IMR-90 (cell line): ENCODE measurements around the gene PDIA3. TPM values are rescaled to one million over a fixed set of nuclear protein-coding genes. Genes with fewer than 3 reads are reported as not detected.

Experiments
- ATAC-seq: fragments of 200-7000 bp; cut with Tn5 transposase; 2 replicates; pipeline ENCODE4 v1.9.1; 2020; ENCODE audit warnings: low read depth, mild to moderate bottlenecking, moderate library complexity
- BruUV-seq: library from RNA; stranded (reverse); fragments of 400-500 nt; replicated peaks from 2 replicates; lab custom pipeline; 2021; lab: Mats Ljungman, UMichigan
- CTCF ChIA-PET: fragments of 300-600 bp; formaldehyde crosslinking; extraction: SDS; loops from one replicate; lab custom pipeline; 2021; ENCODE audit warnings: antibody characterized with exemption; lab: Yijun Ruan, JAX
- POLR2A ChIA-PET: fragments of 300-600 bp; sonication (Branson Sonifier 250); formaldehyde crosslinking; loops from one replicate; lab custom pipeline; 2022; ENCODE audit warnings: antibody characterized with exemption; ENCODE audit not compliant: unreplicated experiment; lab: Charles Lee
- DNase-seq: peaks from one replicate; pipeline ENCODE4 v3.0.0; 2013
- H2AFZ ChIP-seq: replicated peaks from 2 replicates; pipeline ENCODE3; 2013; ENCODE audit warnings: low read length, mild to moderate bottlenecking; ENCODE audit not compliant: poor library complexity
- H2AK5ac ChIP-seq: 2 replicates; pipeline ENCODE4 v1.6.1; 2013; ENCODE audit warnings: low read depth, low read length, inconsistent platforms
- H2AK9ac ChIP-seq: replicated peaks from 2 replicates; pipeline ENCODE3; 2013; ENCODE audit warnings: mild to moderate bottlenecking, low read depth, low read length, moderate library complexity; ENCODE audit not compliant: poor library complexity
- H2BK120ac ChIP-seq: 2 replicates; pipeline ENCODE4 v1.6.1; 2013; ENCODE audit warnings: low read depth, low read length, inconsistent platforms
- H2BK15ac ChIP-seq: 3 replicates; pipeline ENCODE4 v1.6.1; 2013; ENCODE audit warnings: low read depth, low read length, inconsistent platforms
- H2BK20ac ChIP-seq: 2 replicates; pipeline ENCODE4 v1.6.1; 2013; ENCODE audit warnings: low read depth, mild to moderate bottlenecking, inconsistent platforms, low read length, moderate library complexity
- H2BK5ac ChIP-seq: 2 replicates; pipeline ENCODE4 v1.6.1; 2013; ENCODE audit warnings: mild to moderate bottlenecking, low read depth, low read length, inconsistent platforms; ENCODE audit not compliant: poor library complexity, severe bottlenecking
- H3K14ac ChIP-seq: replicated peaks from 2 replicates; pipeline ENCODE4 v1.6.1; 2013; ENCODE audit warnings: low read depth, low read length, inconsistent platforms
- H3K18ac ChIP-seq: 2 replicates; pipeline ENCODE4 v1.6.1; 2013; ENCODE audit warnings: low read depth, low read length, control low read depth
- H3K23ac ChIP-seq: 2 replicates; pipeline ENCODE4 v1.6.1; 2013; ENCODE audit warnings: low read depth, low read length, inconsistent platforms
- H3K27ac ChIP-seq: 2 replicates; pipeline ENCODE4 v1.5.1; 2013; ENCODE audit warnings: mild to moderate bottlenecking, control low read depth, low read length; ENCODE audit not compliant: insufficient read depth
- H3K27me3 ChIP-seq: 2 replicates; pipeline ENCODE4 v1.6.1; 2013; ENCODE audit warnings: low read length; ENCODE audit not compliant: control insufficient read depth, insufficient read depth
- H3K36me3 ChIP-seq: 2 replicates; pipeline ENCODE4 v1.6.1; 2013; ENCODE audit warnings: low read length, mixed read lengths; ENCODE audit not compliant: control insufficient read depth, insufficient read depth
- H3K4ac ChIP-seq: 2 replicates; pipeline ENCODE4 v1.6.1; 2013; ENCODE audit warnings: low read depth, low read length, inconsistent platforms
- H3K4me1 ChIP-seq: 2 replicates; pipeline ENCODE4 v1.6.1; 2013; ENCODE audit warnings: low read length, mixed read lengths; ENCODE audit not compliant: control insufficient read depth, insufficient read depth
- H3K4me2 ChIP-seq: 2 replicates; pipeline ENCODE4 v1.6.1; 2013; ENCODE audit warnings: low read depth, mild to moderate bottlenecking, control low read depth, low read length, moderate library complexity
- H3K4me3 ChIP-seq: 2 replicates; pipeline ENCODE4 v1.5.1; 2013; ENCODE audit warnings: low read depth, mild to moderate bottlenecking, control low read depth, low read length, moderate library complexity; ENCODE audit not compliant: insufficient read depth
- H3K56ac ChIP-seq: 2 replicates; pipeline ENCODE4 v1.6.1; 2013; ENCODE audit warnings: low read length, inconsistent platforms; ENCODE audit not compliant: insufficient read depth; ENCODE audit errors: extremely low read depth
- H3K79me1 ChIP-seq, 2 experiments: 2 replicates each; pipeline ENCODE4 v1.6.1; 2013; ENCODE audit warnings: low read length in 2 of 2, inconsistent platforms in 1 of 2, low read depth in 1 of 2
- H3K9ac ChIP-seq: 2 replicates; pipeline ENCODE4 v1.6.1; 2013; ENCODE audit warnings: low read depth, low read length, control low read depth
- H3K9me1 ChIP-seq: 2 replicates; pipeline ENCODE4 v1.6.1; 2013; ENCODE audit warnings: low read length, inconsistent platforms; ENCODE audit not compliant: insufficient read depth
- H3K9me3 ChIP-seq: 2 replicates; pipeline ENCODE4 v1.6.1; 2013; ENCODE audit warnings: low read length; ENCODE audit not compliant: control insufficient read depth, insufficient read depth
- H4K20me1 ChIP-seq: 2 replicates; pipeline ENCODE4 v1.6.1; 2013; ENCODE audit warnings: low read length, inconsistent platforms; ENCODE audit not compliant: insufficient read depth
- H4K5ac ChIP-seq: 2 replicates; pipeline ENCODE4 v1.6.1; 2013; ENCODE audit warnings: mild to moderate bottlenecking, low read depth, low read length, control low read depth
- H4K8ac ChIP-seq, 2 experiments: 2 replicates each; pipeline ENCODE4 v1.6.1; 2013; ENCODE audit warnings: low read depth in 2 of 2, low read length in 2 of 2, control low read depth in 1 of 2, inconsistent platforms in 1 of 2
- H4K91ac ChIP-seq: 2 replicates; pipeline ENCODE4 v1.6.1; 2013; ENCODE audit warnings: low read depth, low read length, inconsistent platforms; ENCODE audit not compliant: insufficient read depth
- BHLHE40 ChIP-seq: fragments of 150-350 bp; IDR thresholded peaks from 2 replicates; pipeline ENCODE4 v1.6.1; 2016; ENCODE audit warnings: mild to moderate bottlenecking, low read depth, low read length
- CEBPB ChIP-seq: IDR thresholded peaks from 2 replicates; pipeline ENCODE4 v1.6.1; 2012; ENCODE audit warnings: low read depth, low read length, improper control_type of control experiment
- CHD1 ChIP-seq: IDR thresholded peaks from 2 replicates; pipeline ENCODE4 v1.6.1; 2012; ENCODE audit warnings: low read depth, low read length, improper control_type of control experiment
- CTCF ChIP-seq: conservative IDR thresholded peaks from 2 replicates; pipeline ENCODE4 v1.5.1; 2012; ENCODE audit warnings: mild to moderate bottlenecking, low read depth, low read length, improper control_type of control experiment
- ELK1 ChIP-seq: fragments of 150-350 bp; IDR thresholded peaks from 2 replicates; pipeline ENCODE4 v1.6.1; 2016; ENCODE audit warnings: low read depth, mild to moderate bottlenecking, low read length, moderate library complexity, borderline replicate concordance
- FOS ChIP-seq: fragments of 150-350 bp; IDR thresholded peaks from 2 replicates; pipeline ENCODE4 v1.6.1; 2016; ENCODE audit warnings: low read depth, low read length
- MAFK ChIP-seq: IDR thresholded peaks from 2 replicates; pipeline ENCODE4 v1.6.1; 2012; ENCODE audit warnings: low read depth, low read length, improper control_type of control experiment
- MAZ ChIP-seq: IDR thresholded peaks from 2 replicates; pipeline ENCODE4 v1.6.1; 2012; ENCODE audit warnings: low read depth, mild to moderate bottlenecking, low read length, improper control_type of control experiment, moderate library complexity, borderline replicate concordance
- MXI1 ChIP-seq: IDR thresholded peaks from 2 replicates; pipeline ENCODE4 v1.6.1; 2012; ENCODE audit warnings: low read depth, mild to moderate bottlenecking, low read length, moderate library complexity, borderline replicate concordance
- NFE2L2 ChIP-seq: fragments of 150-350 bp; IDR thresholded peaks from 2 replicates; pipeline ENCODE4 v1.6.1; 2016; ENCODE audit warnings: low read depth, mild to moderate bottlenecking, low read length
- POLR2A ChIP-seq: IDR thresholded peaks from 2 replicates; pipeline ENCODE4 v1.6.1; 2012; ENCODE audit warnings: mild to moderate bottlenecking, low read depth, low read length
- RAD21 ChIP-seq: IDR thresholded peaks from 2 replicates; pipeline ENCODE4 v1.6.1; 2012; ENCODE audit warnings: low read length, improper control_type of control experiment
- RCOR1 ChIP-seq: IDR thresholded peaks from 2 replicates; pipeline ENCODE4 v1.6.1; 2012; ENCODE audit warnings: mild to moderate bottlenecking, low read length, improper control_type of control experiment; ENCODE audit not compliant: insufficient replicate concordance
- RFX5 ChIP-seq: IDR thresholded peaks from 2 replicates; pipeline ENCODE4 v1.8.0; 2012; ENCODE audit warnings: low read depth, mild to moderate bottlenecking, low read length, moderate library complexity
- SMC3 ChIP-seq: fragments of 150-350 bp; IDR thresholded peaks from 2 replicates; pipeline ENCODE4 v1.6.1; 2016; ENCODE audit warnings: low read depth, mild to moderate bottlenecking, antibody characterized with exemption, low read length, moderate library complexity
- USF2 ChIP-seq: fragments of 150-350 bp; IDR thresholded peaks from 2 replicates; pipeline ENCODE4 v1.6.1; 2017; ENCODE audit warnings: mild to moderate bottlenecking, antibody characterized with exemption, low read length, low read depth
- WGBS, 2 experiments: methylation state at CpG; one replicate each; pipeline versions ENCODE4 v1.1.5 to v1.1.7; 2013; ENCODE audit warnings: missing lambda C conversion rate in 2 of 2; ENCODE audit not compliant: insufficient read length in 1 of 2; ENCODE audit errors: extremely low coverage in 2 of 2; 5-methylcytosine and 5-hydroxymethylcytosine counted together
- dilution Hi-C: fragments of 300-500 bp; cut with HindIII; formaldehyde crosslinking; loops from one replicate; pipeline ENCODE4 v1.14.3; 2018; ENCODE audit warnings: low sequenced_read_pairs; ENCODE audit not compliant: unreplicated experiment
- in situ Hi-C: fragments of 300-500 bp; cut with MboI; formaldehyde crosslinking; loops from 3 replicates; pipeline ENCODE4 v1.14.3; 2019; ENCODE audit warnings: low sequenced_read_pairs, inconsistent platforms, mixed read lengths
- intact Hi-C: fragments of 100-400 bp; cut with micrococcal nuclease; formaldehyde crosslinking; loops from 2 replicates; pipeline ENCODE4 v1.10.0; 2022
- polyA plus RNA-seq, 3 experiments: library from polyadenylated mRNA; depleted of rRNA; stranded (reverse); fragments of >200 nt; gene quantifications; 2 replicates each; pipeline ENCODE4 v1.2.3, GENCODE V29; 2012; ENCODE audit warnings: low replicate concordance in 1 of 3
- total RNA-seq: library from RNA; depleted of rRNA; stranded (reverse); fragments of >200 nt; gene quantifications from 2 replicates; pipeline ENCODE4 v1.2.3, GENCODE V29; 2012

The PDIA3 gene
- total and polyA plus RNA-seq, 2 of the 4 experiments (the other 2 are of a cell fraction) = 103 to 396 TPM

- Histone ChIP-seq H3K9me3 (no peaks in the 10 kb centered on the region), H2AK5ac (no peak overlapping the region), H4K5ac (no peak overlapping the region), H4K20me1 (no peaks in the 10 kb centered on the region; the same call in none of the 2 replicates), H2AFZ (no peak overlapping the region), H4K8ac (no peak overlapping the region), H3K9ac (no peak overlapping the region), H3K4ac (no peak overlapping the region), H3K27ac (no peak overlapping the region), H2BK120ac (no peak overlapping the region), H3K4me3 (no peak overlapping the region), H3K4me1 (0 out of 2 replicates have a peak, but pooled peaks cover 3% of the 10 kb centered on the region), H3K79me1 (peaks cover 10 to 16% of the 10 kb centered on the region in 2 experiments; a peak in 3 of 4 replicates), H3K9me1 (0 out of 2 replicates have a peak, but pooled peaks cover 4% of the 10 kb centered on the region), H2BK15ac (no peak overlapping the region), H2BK20ac (no peak overlapping the region), H3K36me3 (peaks cover 31% of the 10 kb centered on the region), H2BK5ac (no peak overlapping the region), H3K27me3 (no peaks in the 10 kb centered on the region), H3K18ac (no peak overlapping the region), H3K56ac (no peak overlapping the region), H4K91ac (no peak overlapping the region), H3K23ac (no peak overlapping the region), H3K14ac (no peak overlapping the region), H2AK9ac (no peak overlapping the region), H3K4me2 (no peak overlapping the region)
- ATAC-seq (no peak), DNase-seq (no peak)
- in situ Hi-C loops (no loop called here), dilution Hi-C loops (no loop called here), intact Hi-C loops (loop anchor here (10.0 kb wide), 1 partner anchor 257 kb away; the partner anchor contains the start of gene MAP1A)
- POLR2A ChIA-PET = no interaction called here
- CTCF ChIA-PET = no interaction called here
- BruUV-seq = no TSS peak
- TF ChIP-seq CEBPB = no peak
- TF ChIP-seq RFX5 = no peak
- no peak for TF ChIP-seq MAZ
- TF ChIP-seq ELK1 = no peak
- TF ChIP-seq RAD21 = no peak
- no peak for TF ChIP-seq MXI1
- no peak for TF ChIP-seq CTCF
- TF ChIP-seq MAFK = no peak
- TF ChIP-seq POLR2A = no peak
- TF ChIP-seq RCOR1 = no peak
- no peak for TF ChIP-seq FOS
- no peak for TF ChIP-seq SMC3
- no peak for TF ChIP-seq NFE2L2
- TF ChIP-seq USF2 = no peak
- no peak for TF ChIP-seq CHD1
- no peak for TF ChIP-seq BHLHE40
- WGBS, 2 experiments = 100% methylated on average over 1 of the region's 2 CpGs; no CpG with 5 or more reads in 1 of the 2 experiments
Measured at GRCh38 chr15:43771816-43772215, 25.6 kb downstream of the PDIA3 start.
